ENCODE data around the gene RNF182.

RNF182 gene

DNA sequence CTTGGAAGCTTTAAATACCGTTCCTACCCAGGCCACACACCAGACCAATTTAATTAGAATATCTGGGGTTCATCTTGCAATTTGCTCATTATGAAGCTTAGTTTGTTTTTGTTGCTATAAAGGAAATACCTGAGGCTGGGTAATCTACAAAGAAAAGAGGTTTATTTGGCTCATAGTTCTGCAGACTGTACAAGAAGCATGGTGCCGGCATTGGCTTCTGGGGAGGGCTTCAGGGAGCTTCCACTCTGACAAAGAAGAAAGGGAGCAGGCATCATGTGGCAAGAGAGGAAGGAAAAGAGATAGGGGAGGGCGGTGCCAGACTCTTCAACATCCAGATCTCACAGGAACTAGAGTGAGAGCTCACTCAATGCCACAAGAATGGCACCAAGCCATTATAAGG is 73.6 kb downstream of the RNF182 start:
- Histone ChIP-seq H4K5ac (ENCODE audit: low read length) (no peak overlapping the region), H3K4me1 (ENCODE audit: control insufficient read depth, low read depth, low read length) (no peaks in the 10 kb centered on the region), H3K23ac (ENCODE audit: low read length) (no peak overlapping the region), H3K79me2 (ENCODE audit: control insufficient read depth, insufficient read depth, low read length) (no peaks in the 10 kb centered on the region), H3K4me2 (ENCODE audit: low read length) (no peak overlapping the region), H3K56ac (ENCODE audit: low read length) (no peak overlapping the region), H3K9ac (ENCODE audit: low read length) (no peak overlapping the region), H2BK5ac (ENCODE audit: low read length) (no peak overlapping the region), H2AK5ac (ENCODE audit: low read length) (no peak overlapping the region), H4K8ac (ENCODE audit: low read depth, low read length) (no peak overlapping the region), H3K4ac (ENCODE audit: low read depth, low read length) (no peak overlapping the region), H3K36me3 (ENCODE audit: control insufficient read depth, insufficient read depth, low read length) (no peaks in the 10 kb centered on the region), H3K4me3 (ENCODE audit: low read length) (no peak overlapping the region), H3K18ac (ENCODE audit: low read length) (no peak overlapping the region), H2BK120ac (ENCODE audit: low read depth, low read length) (no peak overlapping the region), H3K79me1 (ENCODE audit: low read length) (no peaks in the 10 kb centered on the region), H2BK15ac (replicated peaks; ENCODE audit: low read depth) (no peak overlapping the region), H3K27ac (ENCODE audit: low read depth, low read length) (no peak overlapping the region), H3K27me3 (ENCODE audit: insufficient read depth, low read length, poor library complexity) (no peaks in the 10 kb centered on the region)
- no peak for DNase-seq
- WGBS (ENCODE audit: extremely low coverage, insufficient coverage, low lambda C conversion rate): no CpG with 5 or more reads among the region's 3 CpGs

DNA sequence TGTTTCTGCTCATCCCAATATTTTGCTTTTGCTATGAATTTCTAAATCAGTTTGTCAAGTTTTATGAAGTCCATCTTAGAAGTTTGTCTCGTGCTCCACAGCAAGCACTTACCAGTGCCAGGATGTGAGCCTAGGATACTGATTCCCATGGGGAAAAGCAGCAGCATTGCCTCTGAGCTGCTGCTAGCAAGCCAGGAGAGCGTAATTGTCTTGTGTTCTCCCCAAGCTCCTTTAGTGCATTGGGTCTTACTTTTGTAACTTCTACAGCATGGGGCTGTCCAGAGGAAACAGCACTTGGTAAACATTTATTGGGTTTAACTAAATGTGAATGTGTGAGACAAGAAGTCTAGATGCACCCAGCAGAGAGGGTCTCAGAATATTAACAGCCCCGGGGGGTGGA is 76.1 kb downstream of the RNF182 start:
- no peak overlapping the region for H4K5ac ChIP-seq (ENCODE audit: low read length)
- H2BK120ac ChIP-seq (ENCODE audit: low read depth, low read length): no peak overlapping the region
- no peaks in the 10 kb centered on the region for H3K79me1 ChIP-seq (ENCODE audit: low read length)
- H3K23ac ChIP-seq (ENCODE audit: low read length): no peak overlapping the region
- no peak overlapping the region for H3K18ac ChIP-seq (ENCODE audit: low read length)
- no peak overlapping the region for H3K4ac ChIP-seq (ENCODE audit: low read depth, low read length)
- no peak overlapping the region for H2AK5ac ChIP-seq (ENCODE audit: low read length)
- no peaks in the 10 kb centered on the region for H3K4me1 ChIP-seq (ENCODE audit: control insufficient read depth, low read depth, low read length)
- WGBS (ENCODE audit: extremely low coverage, insufficient coverage, low lambda C conversion rate): no CpG with 5 or more reads among the region's 3 CpGs
- H3K4me3 ChIP-seq (ENCODE audit: low read length): no peak overlapping the region
- H2BK15ac ChIP-seq (replicated peaks; ENCODE audit: low read depth): no peak overlapping the region
- no peak overlapping the region for H3K4me2 ChIP-seq (ENCODE audit: low read length)
- no peak overlapping the region for H3K9ac ChIP-seq (ENCODE audit: low read length)
- no peak overlapping the region for H4K8ac ChIP-seq (ENCODE audit: low read depth, low read length)
- no peak overlapping the region for H2BK5ac ChIP-seq (ENCODE audit: low read length)
- H3K79me2 ChIP-seq (ENCODE audit: control insufficient read depth, insufficient read depth, low read length): no peaks in the 10 kb centered on the region
- H3K56ac ChIP-seq (ENCODE audit: low read length): no peak overlapping the region
- H3K27ac ChIP-seq (ENCODE audit: low read depth, low read length): no peak overlapping the region
- DNase-seq: no peak
- H3K27me3 ChIP-seq (ENCODE audit: insufficient read depth, low read length, poor library complexity): no peaks in the 10 kb centered on the region
- no peaks in the 10 kb centered on the region for H3K36me3 ChIP-seq (ENCODE audit: control insufficient read depth, insufficient read depth, low read length)

DNA sequence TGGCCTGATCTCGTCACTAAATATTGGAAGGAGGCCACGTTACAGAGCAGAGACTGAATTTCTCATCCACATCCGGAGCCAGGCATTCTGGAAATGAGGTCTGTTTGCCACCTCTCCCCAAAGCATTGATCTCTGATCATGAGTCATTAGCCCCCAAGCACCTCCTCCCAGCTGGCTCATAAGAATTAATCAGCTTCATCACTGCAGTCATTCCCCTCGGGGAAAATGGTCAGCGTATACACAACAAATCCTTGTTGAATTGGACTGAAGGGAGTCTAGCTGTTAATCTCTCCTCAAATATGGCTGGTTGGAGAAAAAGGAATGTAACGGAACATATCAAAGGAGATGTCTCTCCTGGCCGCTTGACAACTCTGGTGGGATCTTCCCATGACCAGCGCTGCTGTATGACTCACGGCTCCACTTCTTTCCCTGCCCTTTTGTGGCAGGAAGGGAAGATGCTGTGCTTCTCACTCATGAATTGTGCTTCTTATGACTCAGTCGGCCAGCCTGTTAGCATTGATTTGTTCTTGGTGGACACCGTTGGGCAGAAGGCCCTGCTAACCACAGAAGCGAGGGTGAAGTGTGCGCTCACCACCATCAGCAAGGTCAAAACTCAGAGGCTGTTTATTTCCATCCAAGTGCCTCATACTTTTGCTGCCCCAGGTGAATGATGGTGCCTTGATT is 76.7 kb downstream of the RNF182 start:
- Histone ChIP-seq H3K9ac (ENCODE audit: low read length) (no peak overlapping the region), H3K27me3 (ENCODE audit: insufficient read depth, low read length, poor library complexity) (no peaks in the 10 kb centered on the region), H3K79me1 (ENCODE audit: low read length) (no peaks in the 10 kb centered on the region), H3K36me3 (ENCODE audit: control insufficient read depth, insufficient read depth, low read length) (no peaks in the 10 kb centered on the region), H2BK15ac (replicated peaks; ENCODE audit: low read depth) (no peak overlapping the region), H3K4me1 (ENCODE audit: control insufficient read depth, low read depth, low read length) (no peaks in the 10 kb centered on the region), H3K4ac (ENCODE audit: low read depth, low read length) (no peak overlapping the region), H2AK5ac (ENCODE audit: low read length) (no peak overlapping the region), H2BK120ac (ENCODE audit: low read depth, low read length) (no peak overlapping the region), H2BK5ac (ENCODE audit: low read length) (no peak overlapping the region), H3K4me2 (ENCODE audit: low read length) (no peak overlapping the region), H3K18ac (ENCODE audit: low read length) (no peak overlapping the region), H4K5ac (ENCODE audit: low read length) (no peak overlapping the region), H3K79me2 (ENCODE audit: control insufficient read depth, insufficient read depth, low read length) (no peaks in the 10 kb centered on the region), H4K8ac (ENCODE audit: low read depth, low read length) (no peak overlapping the region), H3K23ac (ENCODE audit: low read length) (no peak overlapping the region), H3K4me3 (ENCODE audit: low read length) (no peak overlapping the region), H3K56ac (ENCODE audit: low read length) (no peak overlapping the region), H3K27ac (ENCODE audit: low read depth, low read length) (no peak overlapping the region)
- no peak for DNase-seq
- no CpG with 5 or more reads among the region's 13 CpGs for WGBS (ENCODE audit: extremely low coverage, insufficient coverage, low lambda C conversion rate)

DNA sequence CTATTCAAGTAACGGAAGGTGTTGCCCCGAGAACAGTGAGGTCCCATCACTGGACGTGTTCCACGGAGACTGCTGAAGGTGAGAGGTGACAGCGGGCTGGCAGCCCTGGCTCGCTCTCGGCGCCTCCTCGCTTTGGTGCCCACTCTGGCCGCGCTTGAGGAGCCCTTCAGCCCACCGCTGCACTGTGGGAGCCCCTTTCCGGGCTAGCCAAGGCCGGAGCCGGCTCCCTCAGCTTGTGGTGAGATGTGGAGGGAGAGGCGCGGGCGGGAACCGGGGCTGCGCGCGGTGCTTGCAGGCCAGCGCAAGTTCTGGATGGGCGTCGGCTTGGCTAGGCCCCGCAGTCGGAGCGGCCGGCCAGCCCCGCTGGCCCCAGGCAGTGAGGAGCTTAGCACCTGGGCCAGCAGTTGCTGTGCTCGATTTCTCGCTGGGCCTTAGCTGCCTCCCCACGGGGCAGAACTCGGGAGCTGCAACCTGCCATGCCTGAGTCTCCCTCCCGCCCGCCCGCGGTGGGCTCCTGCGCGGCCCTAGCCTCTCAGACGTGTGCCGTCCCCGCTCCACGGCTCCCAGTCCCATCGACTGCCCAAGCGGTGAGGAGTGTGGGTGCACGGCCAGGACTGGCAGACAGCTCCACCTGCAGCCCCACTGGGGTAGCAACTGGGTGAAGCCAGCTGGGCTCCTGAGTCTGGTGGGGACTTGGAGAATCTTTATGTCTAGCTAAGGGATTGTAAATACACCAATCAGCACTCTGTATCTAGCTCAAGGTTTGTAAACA is 77.6 kb downstream of the RNF182 start:
- H3K56ac ChIP-seq (ENCODE audit: low read length): no peak overlapping the region
- no peaks in the 10 kb centered on the region for H3K4me1 ChIP-seq (ENCODE audit: control insufficient read depth, low read depth, low read length)
- no peak overlapping the region for H2BK5ac ChIP-seq (ENCODE audit: low read length)
- H3K27me3 ChIP-seq (ENCODE audit: insufficient read depth, low read length, poor library complexity): no peaks in the 10 kb centered on the region
- no peak overlapping the region for H3K4me3 ChIP-seq (ENCODE audit: low read length)
- H4K8ac ChIP-seq (ENCODE audit: low read depth, low read length): no peak overlapping the region
- no peak overlapping the region for H2BK15ac ChIP-seq (replicated peaks; ENCODE audit: low read depth)
- WGBS (ENCODE audit: extremely low coverage, insufficient coverage, low lambda C conversion rate): no CpG with 5 or more reads among the region's 47 CpGs
- no peak overlapping the region for H3K4ac ChIP-seq (ENCODE audit: low read depth, low read length)
- no peak overlapping the region for H3K18ac ChIP-seq (ENCODE audit: low read length)
- no peaks in the 10 kb centered on the region for H3K79me1 ChIP-seq (ENCODE audit: low read length)
- H3K36me3 ChIP-seq (ENCODE audit: control insufficient read depth, insufficient read depth, low read length): no peaks in the 10 kb centered on the region
- no peak overlapping the region for H3K27ac ChIP-seq (ENCODE audit: low read depth, low read length)
- no peak overlapping the region for H2BK120ac ChIP-seq (ENCODE audit: low read depth, low read length)
- H3K79me2 ChIP-seq (ENCODE audit: control insufficient read depth, insufficient read depth, low read length): no peaks in the 10 kb centered on the region
- H3K23ac ChIP-seq (ENCODE audit: low read length): no peak overlapping the region
- H3K9ac ChIP-seq (ENCODE audit: low read length): no peak overlapping the region
- H4K5ac ChIP-seq (ENCODE audit: low read length): no peak overlapping the region
- no peak overlapping the region for H3K4me2 ChIP-seq (ENCODE audit: low read length)
- no peak overlapping the region for H2AK5ac ChIP-seq (ENCODE audit: low read length)
- no peak for DNase-seq

DNA sequence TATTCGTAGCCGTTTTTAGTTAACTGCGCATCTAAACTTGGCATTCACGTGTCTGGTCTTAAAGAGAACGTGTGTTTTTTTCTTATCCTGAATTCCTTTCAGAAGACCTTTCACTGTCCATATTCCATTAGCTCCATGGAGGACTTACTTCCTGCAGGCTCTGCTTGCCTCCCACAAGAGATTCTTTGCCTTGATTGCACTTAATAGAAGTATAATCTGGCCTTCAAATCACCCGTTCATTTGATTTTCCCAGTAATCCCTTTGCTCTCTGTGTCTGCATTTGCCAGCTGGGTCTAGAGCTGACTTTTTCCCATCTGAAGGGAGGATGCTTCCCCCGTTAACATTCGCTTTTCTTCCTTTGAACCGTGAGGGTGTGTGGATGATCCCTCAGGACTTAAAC is 79.5 kb downstream of the RNF182 start:
- Histone ChIP-seq H3K23ac (ENCODE audit: low read length) (no peak overlapping the region), H3K79me1 (ENCODE audit: low read length) (no peaks in the 10 kb centered on the region), H3K27ac (ENCODE audit: low read depth, low read length) (no peak overlapping the region), H4K5ac (ENCODE audit: low read length) (no peak overlapping the region), H3K27me3 (ENCODE audit: insufficient read depth, low read length, poor library complexity) (no peaks in the 10 kb centered on the region), H2AK5ac (ENCODE audit: low read length) (no peak overlapping the region), H3K18ac (ENCODE audit: low read length) (no peak overlapping the region), H3K4ac (ENCODE audit: low read depth, low read length) (no peak overlapping the region), H3K79me2 (ENCODE audit: control insufficient read depth, insufficient read depth, low read length) (no peaks in the 10 kb centered on the region), H2BK5ac (ENCODE audit: low read length) (no peak overlapping the region), H3K56ac (ENCODE audit: low read length) (no peak overlapping the region), H3K36me3 (ENCODE audit: control insufficient read depth, insufficient read depth, low read length) (no peaks in the 10 kb centered on the region), H3K4me2 (ENCODE audit: low read length) (no peak overlapping the region), H3K9ac (ENCODE audit: low read length) (no peak overlapping the region), H2BK120ac (ENCODE audit: low read depth, low read length) (no peak overlapping the region), H3K4me3 (ENCODE audit: low read length) (no peak overlapping the region), H2BK15ac (replicated peaks; ENCODE audit: low read depth) (no peak overlapping the region), H3K4me1 (ENCODE audit: control insufficient read depth, low read depth, low read length) (no peaks in the 10 kb centered on the region), H4K8ac (ENCODE audit: low read depth, low read length) (no peak overlapping the region)
- DNase-seq: no peak
- no CpG with 5 or more reads among the region's 9 CpGs for WGBS (ENCODE audit: extremely low coverage, insufficient coverage, low lambda C conversion rate)

Measured in mesendoderm (in vitro differentiated cells).